Activated CD4-positive, alpha-beta T cell treated with anti-CD3 and anti-CD28 coated beads for 24 hours (primary cell): Measurements from ENCODE around the gene PLEKHH1.

Source experiments
- DNase-seq, 2 donors: peaks; one replicate each; pipeline ENCODE4 v3.0.0-alpha.2; 2020; ENCODE audit warnings: low read depth in 2 of 2

PLEKHH1 gene

DNA sequence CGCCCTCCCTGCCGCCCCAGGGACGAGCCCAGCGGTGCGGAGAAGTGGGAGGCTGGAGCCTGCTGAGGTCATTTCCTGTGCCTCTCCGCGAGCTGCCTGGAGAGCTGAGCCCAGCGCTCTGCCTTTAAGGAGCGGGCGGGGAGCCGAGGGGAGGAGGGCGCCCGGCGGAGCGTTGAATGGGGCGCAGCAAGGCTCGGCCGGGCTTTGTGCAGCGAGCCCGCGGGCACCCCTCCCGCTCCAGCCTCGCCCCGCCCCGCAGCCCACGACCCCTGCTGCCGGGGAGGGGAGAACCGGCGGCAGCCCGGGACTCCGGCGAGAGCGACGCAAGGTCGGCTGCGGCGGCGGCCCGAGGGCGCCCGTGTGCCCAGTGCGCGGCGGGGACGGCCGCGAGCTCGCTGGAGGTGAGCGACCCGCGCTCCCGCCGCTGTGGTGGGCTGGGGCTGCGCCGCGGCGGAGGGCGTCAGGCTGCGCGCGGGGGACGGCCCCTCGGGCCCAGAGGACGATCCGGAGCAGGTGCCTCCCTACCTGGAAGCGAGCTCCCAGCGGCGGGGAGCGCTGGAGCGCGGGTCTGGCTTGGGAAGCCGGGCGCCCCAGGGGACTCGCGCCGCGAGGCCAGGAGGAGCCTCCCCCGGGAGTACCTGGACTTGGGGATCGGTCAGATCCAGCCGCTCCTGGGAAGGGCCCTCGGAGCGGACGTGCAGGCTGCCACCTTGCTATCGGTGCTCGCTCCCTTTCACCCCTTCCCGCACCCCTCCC lies at the start of gene PLEKHH1:
Gene PLEKHH1 (plus strand): TSS at position 293 of the 756 bp plus-strand sequence. CDS start 8,578 bp downstream, outside the sequence.
- DNase-seq: peak; percentile 23 to 51

DNA sequence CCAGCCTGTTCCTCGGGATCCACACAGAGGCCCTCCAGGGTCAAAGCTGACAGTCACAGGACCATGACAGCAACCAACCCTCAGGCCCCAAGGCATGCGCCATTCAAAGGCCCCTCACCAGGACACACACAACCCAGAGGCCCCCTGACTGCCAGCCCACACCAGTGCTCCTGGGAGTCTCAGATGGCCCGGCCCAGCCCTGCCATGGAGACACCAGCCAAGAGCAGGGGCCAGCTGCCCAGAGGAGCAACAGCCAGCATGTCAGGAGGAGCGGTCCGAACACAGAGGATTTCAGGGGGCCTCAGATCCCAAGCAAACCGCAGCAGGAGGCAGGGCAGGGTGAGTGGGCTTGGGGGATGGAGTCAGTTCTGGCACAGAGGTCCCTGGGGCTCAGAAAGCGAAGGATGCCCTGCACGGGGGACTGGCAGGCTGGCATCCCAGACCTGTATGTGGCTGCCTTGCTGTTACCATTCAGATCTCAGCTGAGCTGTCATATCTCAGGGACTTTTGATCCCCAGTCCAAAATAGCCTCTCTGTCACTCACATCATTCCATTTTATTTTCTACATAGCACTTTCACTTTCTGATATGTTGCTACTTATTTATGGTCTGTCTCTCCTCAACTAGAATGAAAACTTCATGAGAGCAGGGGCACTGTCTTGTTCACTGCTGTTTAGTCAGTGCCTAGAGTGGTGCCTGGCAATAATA lies 49.4 kb upstream of the PLEKHH1 start:
- no peak for DNase-seq

DNA sequence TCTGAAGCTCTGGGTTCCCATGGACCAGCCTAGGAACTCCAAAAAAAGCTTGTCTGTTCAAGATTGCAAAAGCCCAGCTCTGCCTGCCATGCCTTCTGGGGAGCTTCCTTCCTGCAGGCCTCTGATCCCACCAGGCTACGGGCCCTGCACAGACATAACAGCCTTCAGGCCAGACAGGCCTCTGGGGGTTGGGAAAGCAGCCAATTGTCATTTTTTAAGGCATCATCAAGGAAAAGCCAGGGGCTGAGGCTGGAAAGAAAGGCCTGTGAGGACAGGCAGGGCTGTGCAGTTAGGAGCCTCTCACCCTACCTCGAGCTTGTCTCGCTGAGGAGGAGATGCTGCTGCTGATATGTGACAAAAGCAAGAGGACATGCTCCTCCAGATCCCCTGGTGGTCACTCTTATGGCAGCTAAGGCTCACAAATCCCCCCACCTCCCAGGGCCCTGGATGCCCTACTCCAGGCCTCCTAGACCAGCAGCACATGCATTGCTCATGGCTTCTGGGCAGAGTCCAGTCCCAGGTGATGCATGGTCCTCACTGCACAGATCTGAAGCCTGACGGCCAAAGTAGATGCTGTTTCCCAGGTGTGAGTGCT lies 47.5 kb upstream of the PLEKHH1 start:
- no peak for DNase-seq

- DNase-seq: no peak
These were observed 46.2 kb upstream of the PLEKHH1 start for GRCh38 chr14:67486890-67487289.

DNA sequence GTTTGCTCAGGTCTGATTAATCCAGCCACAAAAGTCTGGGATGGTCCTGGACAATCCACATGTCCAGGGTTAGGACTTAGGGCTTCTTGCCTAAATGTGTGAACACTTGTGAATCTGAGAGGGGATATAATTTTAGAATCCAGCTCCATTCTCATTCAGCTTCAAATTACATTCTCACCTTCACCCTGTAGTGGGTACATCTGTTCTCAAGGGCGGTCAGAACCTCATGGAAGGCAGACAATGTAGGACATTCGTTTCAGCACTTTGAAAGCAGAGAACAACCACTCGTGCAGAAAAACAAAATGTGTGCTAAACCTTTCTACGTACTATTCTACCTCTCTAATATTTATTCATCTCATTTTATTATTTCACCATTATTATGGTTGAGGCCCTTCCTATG lies 45.8 kb upstream of the PLEKHH1 start:
- no peak for DNase-seq

GRCh38 chr14:67487937-67488893 lies 44.9 kb upstream of the PLEKHH1 start, which contains the start of gene TMEM229B:
TSS of gene TMEM229B (minus strand) at chr14:67488721. CDS start at chr14:67473923, 14,798 bp downstream.
- DNase-seq: peak; percentile 57 to 61

GRCh38 chr14:67490196-67490595 lies 42.9 kb upstream of the PLEKHH1 start:
- DNase-seq: no peak

GRCh38 chr14:67491285-67491684 lies 41.8 kb upstream of the PLEKHH1 start:
- DNase-seq: no peak

GRCh38 chr14:67491741-67492507 lies 41.2 kb upstream of the PLEKHH1 start:
- no peak for DNase-seq

- no peak for DNase-seq
These were observed 40.6 kb upstream of the PLEKHH1 start for GRCh38 chr14:67492538-67492937.

DNA sequence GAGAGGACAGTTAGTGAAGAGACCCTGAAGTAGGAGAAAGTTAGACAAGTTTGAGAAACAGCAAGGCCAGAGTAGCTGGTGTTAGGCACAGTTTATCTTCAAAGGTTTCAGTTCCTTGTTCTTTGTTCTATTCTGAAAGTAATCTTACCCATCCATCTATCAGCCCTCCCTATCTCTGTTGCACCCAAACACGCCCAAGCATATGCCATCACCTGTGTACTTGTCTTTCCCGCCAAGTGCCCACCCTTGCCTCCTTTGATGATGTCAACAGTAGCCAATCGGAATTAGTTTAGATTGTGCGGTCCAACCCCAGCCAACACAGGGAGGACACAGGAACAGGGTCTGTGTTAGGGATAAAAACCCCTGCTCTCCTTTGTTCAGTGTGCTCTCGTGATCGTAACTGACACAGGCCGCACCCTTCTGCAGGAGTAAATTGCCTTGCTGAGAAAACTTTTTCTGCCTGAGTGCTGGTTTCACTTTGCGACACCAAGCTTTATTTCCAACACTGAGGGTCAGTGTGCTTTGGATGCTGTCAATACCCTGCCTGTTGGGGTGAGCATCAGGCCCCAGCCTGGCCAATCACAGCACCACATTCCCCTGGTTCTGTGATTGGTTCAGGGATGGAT lies 39.9 kb upstream of the PLEKHH1 start:
- no peak for DNase-seq

DNA sequence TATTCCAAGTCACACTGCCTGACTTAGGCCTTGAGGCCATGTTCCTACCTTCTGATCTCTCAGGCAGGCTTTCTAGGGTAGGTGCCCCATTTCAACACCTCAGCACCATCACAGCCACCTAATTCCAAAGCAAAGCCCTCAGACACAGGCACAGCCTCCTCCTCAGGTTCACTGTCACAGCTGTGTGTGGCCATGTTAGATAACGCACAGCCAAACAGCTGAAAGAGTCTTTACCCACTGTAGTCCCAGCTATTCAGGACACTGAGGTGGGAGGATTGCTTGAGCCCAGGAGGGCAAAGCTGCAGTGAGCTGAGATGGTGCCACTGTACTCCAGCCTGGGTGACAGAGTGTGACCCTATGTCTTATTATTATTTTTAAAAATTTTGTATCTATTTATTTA lies 37.3 kb upstream of the PLEKHH1 start:
- no peak for DNase-seq

GRCh38 chr14:67497216-67497615 lies 35.9 kb upstream of the PLEKHH1 start:
- DNase-seq: no peak

DNA sequence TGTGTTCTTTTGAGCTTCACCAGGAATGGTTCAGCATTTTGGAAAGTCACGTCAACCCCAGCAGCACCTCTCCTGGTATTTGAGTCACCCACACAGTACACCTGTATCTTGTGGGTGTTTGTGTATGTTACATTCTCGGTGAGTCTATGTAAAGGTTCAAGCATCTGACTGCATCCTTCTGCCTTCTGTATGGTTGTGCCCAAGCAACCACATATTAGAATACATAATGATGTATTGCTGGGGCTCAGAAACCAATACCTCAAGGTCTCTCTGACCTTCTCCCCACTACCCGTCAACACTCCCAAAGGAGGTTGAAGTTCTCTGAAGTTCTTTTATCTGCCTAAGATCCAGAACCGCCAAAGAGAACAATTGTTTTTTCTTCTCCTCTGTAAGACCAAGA lies 35.4 kb upstream of the PLEKHH1 start:
- no peak for DNase-seq

DNA sequence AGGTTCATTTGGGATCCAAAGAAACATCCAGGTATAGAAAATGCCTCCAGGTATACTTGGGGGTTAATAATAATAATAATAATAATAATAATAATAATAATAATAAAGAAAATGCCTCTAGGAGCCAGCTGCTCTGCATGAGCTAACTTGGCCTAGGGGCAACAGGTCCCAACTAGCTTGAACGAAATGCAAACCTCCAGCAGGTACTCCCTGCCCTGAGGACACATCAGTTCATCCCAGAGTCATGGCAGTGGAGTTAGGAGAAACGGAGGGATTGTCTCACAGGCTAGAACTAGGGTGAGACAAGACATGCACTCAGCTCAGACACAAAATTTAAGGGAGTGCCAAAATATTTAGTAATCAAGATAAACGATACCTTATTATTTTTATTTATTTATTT lies 32.1 kb upstream of the PLEKHH1 start:
- no peak for DNase-seq

GRCh38 chr14:67501670-67502069 lies 31.4 kb upstream of the PLEKHH1 start:
- no peak for DNase-seq

- DNase-seq: no peak
These were observed 30.2 kb upstream of the PLEKHH1 start for GRCh38 chr14:67502867-67503266.

- no peak for DNase-seq
These were observed 29.8 kb upstream of the PLEKHH1 start for GRCh38 chr14:67503331-67503730.

GRCh38 chr14:67505254-67505653 lies 27.8 kb upstream of the PLEKHH1 start:
- DNase-seq: no peak

GRCh38 chr14:67508956-67509355 lies 24.1 kb upstream of the PLEKHH1 start:
- DNase-seq: no peak
